Fibroblast of skin of abdomen (primary cell): Measurements from ENCODE around the gene AGBL1.
"Not testable (repeated sequence)": the region's sequence is repeated elsewhere in the genome, so short reads cannot be mapped to it uniquely, and the experiment has no call there.

Experiments
- DNase-seq: peaks from one replicate; pipeline ENCODE4 v3.0.0-alpha.2; 2013

The AGBL1 gene

GRCh38 chr15:86087808-86088207 lies 8.1 kb downstream of the AGBL1 start:
- DNase-seq = no peak

DNA sequence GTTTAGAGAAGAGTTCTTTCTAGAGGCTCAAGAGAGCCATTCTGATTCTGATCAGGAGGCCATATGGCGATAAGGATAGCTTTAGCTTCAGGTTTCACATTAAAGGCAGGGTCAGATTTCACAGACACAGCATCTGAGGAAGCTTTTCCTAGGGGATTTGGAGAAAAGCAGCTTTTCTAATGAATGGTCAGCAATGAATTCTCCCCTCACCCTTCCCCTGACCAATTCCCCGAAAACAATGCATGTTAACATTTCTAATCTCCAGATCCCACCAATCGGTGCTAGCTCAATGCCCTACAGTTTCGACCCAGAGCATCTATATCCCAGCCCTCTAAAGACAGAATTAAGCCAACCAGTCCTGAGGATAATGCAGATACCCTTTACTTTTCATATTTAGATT lies 9.8 kb downstream of the AGBL1 start:
- no peak for DNase-seq

DNA sequence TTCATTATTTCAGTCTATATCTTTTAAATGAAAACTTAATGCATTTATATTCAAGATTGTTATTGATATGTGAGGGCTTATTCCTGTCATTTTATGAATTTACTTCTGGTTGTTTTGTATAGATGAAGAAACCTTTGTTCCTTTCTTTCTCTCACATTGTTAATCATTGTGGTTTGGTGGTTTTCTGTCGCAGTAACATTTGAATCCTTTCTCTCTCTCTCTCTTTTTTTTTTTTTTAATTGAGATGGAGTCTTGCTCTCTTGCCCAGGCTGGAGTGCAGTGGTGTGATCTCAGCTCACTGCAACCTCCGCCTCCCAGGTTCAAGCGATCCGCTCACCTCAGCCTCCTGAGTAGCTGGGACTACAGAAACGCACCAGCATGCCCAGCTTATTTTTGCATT lies 22.1 kb downstream of the AGBL1 start:
- DNase-seq = no peak

DNA sequence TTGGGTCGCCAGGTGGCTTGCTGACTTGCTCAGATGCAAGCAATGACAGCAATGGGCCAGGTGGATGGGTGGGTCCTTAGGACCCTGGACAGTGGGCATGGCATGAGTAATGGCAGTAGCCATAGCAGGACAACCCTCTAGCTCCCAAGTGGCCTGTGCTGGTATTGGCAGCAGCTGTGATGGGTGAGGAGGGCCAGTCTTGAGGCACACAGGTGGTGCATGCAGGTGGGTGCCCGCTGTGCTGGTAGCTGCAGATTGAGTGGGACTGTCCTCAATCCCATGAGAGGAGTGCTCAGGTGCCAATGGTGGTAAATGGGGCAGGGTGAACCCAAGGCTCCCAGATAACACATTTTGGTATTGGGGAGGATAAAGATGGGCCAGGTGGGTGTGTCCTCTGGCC lies 24.2 kb downstream of the AGBL1 start:
- no peak for DNase-seq

- DNase-seq = no peak
Measured at GRCh38 chr15:86106306-86106705, 26.6 kb downstream of the AGBL1 start.

DNA sequence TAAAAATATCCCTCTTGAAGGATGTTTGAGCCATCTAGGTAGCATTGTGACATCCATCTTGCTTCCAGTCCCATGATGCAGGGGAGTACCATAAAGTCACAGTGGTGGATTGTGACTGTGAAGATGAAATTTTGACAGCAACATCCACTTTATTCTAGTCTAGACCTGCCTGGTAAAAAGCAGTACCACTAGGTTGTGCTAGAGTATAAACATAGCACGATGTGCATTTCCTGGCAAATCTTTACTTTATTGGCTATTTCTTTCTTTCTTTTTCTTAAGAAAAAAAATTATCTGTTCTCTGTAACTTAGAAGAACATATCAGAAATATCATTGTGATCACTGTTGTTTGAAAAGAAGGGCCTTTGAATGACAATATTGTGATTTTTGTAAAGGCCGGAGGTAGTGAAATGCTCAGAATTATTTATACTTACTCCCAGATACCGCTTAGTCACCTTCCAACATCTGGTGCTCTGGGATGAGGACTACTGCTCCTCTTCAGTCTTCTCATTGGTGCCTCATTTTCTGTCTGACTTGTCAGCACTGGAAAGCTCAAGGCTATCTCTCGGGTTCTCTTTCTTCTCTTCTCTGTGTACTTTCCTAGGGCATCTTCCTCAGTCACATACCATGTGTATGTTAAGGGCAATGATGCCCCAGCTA lies 35.6 kb downstream of the AGBL1 start:
- peak; percentile 12 for DNase-seq

DNA sequence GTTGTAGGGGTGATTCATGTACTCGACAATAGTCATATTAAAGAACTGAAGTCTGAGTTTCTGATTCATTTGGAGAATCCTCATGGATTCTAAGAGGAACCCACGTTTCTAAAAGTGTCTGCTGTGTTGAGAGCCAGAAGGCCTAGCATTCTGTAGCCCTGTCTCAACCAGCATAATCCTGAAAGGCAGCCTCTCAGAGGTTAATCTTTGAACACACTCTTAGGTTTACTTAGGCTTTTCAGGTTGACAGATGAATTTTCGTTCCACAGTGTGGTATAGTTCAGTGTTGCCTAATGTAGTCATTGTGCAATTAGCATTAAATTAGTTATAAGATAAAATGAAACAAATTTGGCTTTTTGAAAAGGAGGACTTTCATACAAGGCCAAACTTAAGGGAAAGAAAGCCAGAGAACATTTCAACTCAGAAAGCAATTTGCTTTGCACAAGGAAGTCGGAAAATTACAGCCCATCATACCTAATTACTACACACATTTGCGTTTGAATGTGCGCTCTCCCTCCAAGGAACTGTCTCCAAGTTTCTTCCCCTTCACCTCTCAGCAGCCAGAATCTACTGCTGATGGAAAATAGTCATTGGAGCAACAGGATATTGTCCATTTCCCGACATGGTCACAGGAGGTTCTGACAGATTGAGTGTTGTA lies 42.0 kb downstream of the AGBL1 start:
- no peak for DNase-seq

DNA sequence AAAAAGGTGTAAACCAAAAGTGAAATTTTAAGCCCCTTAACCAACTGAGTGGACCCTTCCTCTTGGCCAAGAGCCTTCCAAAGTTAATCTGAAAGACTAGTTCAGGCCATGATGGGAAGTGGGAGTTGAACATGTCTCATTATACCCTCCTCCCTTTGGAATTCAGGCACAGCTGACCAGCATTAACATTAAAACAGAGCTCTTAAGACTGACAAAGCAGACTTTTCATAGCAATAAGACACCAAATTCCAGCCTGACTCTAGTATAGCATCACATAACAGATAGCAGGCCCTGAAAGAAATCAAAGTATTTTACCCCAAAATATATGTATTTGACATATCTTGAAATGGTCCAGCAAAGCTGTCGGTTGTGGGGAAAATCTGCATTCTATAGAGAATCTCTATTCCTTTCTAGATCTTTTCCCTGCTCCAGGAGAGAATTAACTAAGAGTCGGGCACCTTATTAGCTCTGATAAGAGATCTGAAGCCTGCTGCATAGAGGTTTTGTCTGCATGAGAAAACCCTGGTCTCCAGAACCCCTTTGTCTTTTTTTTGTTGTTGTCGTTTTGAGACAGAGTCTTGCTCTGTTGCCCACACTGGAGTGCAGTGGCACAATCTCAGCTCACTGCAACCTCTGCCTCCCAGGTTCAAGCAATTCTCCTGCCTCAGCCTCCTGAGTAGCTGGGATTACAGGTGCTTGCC lies 43.2 kb downstream of the AGBL1 start:
- DNase-seq = not testable (repeated sequence)

- no peak for DNase-seq
Measured at GRCh38 chr15:86125775-86126174, 46.1 kb downstream of the AGBL1 start.

DNA sequence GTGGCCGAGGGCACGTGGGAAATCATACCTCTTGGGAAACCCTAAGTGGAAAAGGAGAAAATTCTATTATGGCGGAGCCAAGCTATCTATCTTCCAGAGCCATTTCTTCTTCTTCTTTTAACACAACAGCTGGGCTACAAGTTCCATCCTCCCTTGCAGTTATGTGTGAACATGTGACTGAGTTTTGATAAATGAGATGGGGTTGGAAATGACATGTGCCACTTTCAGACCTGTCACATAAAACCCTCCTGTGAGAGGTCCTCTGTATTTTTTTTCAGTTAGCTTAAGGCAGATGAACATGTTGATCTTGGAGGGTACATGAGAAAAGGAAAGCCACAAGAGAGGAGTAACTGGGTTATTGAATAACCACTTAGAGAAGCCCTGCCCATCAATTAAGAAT lies 47.9 kb downstream of the AGBL1 start:
- no peak for DNase-seq

GRCh38 chr15:86135041-86135440 lies 55.4 kb downstream of the AGBL1 start:
- no peak for DNase-seq

DNA sequence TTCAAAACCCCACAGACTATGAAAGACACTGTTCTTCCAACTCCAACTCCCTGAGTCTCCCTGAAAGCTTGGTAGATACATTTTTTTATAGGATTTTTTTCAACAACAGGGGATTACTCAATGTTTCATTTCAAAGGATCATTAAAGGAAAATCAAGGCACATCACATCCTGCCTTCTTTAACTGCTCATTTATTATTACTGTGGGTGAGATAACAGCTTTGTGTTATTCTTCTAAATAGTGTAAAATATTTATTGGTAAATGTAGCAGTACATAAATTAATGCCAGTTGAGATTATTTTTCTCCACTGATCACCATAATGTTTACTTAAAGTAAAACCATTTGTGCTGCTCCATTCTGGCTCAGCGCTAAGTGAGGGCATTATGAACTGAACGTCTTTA lies 57.2 kb downstream of the AGBL1 start:
- no peak for DNase-seq

- no peak for DNase-seq
Measured at GRCh38 chr15:86138798-86139197, 59.1 kb downstream of the AGBL1 start.

- DNase-seq = no peak
Measured at GRCh38 chr15:86139828-86140227, 60.2 kb downstream of the AGBL1 start.

DNA sequence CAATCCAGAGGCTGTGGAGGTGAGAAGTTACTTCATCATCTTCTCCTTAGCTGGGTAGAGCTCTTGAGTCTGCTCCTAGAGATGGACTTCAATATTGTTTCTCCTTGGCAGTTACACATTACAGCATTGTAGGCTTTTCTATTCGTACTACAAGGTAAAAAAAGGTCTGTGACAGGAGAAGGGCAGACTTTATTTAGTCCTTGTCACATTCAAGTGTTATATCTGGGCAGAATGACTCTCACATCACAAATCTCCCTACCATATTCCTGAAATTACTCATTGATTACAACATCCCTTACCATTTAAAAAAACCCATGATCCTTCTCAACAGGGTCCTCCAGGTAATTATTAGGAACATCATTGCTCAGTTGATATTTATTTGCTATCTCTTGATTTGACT lies 75.0 kb downstream of the AGBL1 start:
- no peak for DNase-seq

DNA sequence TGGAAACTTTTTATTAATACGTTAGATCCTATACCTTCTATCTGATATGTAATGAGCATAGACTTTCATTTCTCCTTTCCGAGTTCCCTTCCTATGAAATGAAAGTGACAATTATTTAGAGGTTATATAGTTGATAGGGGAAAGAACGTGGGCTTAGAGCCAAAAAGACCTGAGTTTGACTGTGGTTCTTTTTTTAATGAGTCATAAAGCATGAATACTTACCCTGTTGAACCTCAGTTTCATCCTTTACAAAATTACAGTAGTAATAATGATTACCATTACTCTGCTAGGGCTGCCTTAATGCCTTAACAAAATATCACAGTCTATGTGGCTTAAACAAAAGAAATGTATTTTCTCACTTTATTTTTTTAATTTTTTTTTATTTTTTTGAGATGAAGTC lies 75.9 kb downstream of the AGBL1 start:
- DNase-seq = no peak

DNA sequence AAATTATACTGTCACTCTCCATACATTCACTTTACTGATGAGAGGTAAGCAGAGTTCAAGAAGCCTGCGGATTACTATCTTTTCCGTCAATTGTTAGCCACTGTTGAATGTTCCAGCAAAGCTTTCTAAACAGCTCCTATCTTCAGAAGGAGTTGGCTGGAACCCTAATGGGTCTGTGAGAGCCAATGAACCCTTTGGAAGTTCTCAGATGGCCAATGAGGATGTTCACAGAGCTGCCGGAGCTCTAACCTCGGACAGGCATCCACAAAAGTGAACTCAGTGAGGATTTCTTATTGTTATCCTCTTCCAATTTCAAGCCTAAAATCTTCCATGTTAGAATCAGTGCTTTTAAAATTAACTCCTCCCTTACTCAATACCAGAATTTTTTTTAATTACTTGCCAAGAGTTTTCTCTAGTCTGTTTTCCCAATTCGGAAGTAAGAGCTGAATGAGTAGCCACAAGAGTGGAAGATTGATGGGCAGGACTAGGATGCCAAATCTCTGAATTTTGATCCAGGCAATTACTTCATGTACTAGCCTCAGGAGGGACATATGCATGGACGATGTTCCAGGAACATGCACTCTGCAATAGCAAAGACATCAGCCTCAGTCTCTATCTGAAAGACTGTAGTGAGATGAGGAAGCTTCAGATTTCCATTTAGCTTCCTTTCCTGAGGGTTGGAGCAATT lies 78.1 kb downstream of the AGBL1 start:
- DNase-seq = no peak

- no peak for DNase-seq
Measured at GRCh38 chr15:86159468-86159867, 79.8 kb downstream of the AGBL1 start.

- DNase-seq = no peak
Measured at GRCh38 chr15:86161250-86161649, 81.6 kb downstream of the AGBL1 start.

GRCh38 chr15:86162172-86162591 lies 82.5 kb downstream of the AGBL1 start:
- no peak for DNase-seq

DNA sequence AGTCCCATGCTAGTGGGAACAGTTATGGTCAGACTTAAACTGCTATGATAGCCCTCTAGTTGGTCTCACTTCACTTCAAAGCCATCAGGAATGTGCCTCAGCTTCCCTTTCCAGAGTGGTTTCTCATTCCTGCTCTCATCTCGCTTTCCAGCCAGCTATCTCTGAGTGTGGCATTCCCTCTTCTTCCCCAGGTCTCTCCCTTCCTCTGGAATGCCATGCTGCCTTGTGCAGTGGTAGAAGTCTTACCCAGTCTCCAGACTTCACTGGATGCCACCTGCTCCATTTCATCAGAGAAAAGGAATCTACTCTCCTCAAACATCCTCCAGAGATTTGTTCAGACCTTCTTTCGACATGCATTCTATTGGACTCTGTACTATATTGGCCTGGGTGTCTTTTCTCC lies 83.0 kb downstream of the AGBL1 start:
- no peak for DNase-seq

DNA sequence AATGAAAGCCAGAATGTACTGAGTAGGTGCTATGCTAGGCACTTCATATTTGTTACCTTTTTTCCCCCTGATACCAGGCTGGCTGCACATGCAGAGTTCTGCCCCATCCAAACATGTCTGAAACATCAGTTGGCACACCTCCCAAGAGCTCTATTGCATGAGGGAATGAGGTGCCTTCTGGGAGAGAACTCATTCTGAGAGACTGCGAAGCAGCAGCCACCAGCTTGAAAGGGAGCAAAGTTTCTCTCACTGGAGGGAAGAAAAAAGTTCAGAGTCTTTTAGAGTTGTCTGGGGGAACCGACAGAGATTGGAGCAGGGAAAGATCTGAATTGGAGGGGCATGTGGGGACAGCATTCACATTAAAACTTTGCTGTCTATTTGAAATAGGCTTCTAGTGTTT lies 84.1 kb downstream of the AGBL1 start:
- DNase-seq = peak; percentile 66

- peak; percentile 81 for DNase-seq
Measured at GRCh38 chr15:86164232-86164898, 84.7 kb downstream of the AGBL1 start.
